Esophagus squamous epithelium (tissue), 5 donors: ENCODE data around the gene KLF16. TPM values are rescaled to one million over a fixed set of nuclear protein-coding genes. Genes with fewer than 3 reads are reported as not detected.

Source experiments
- DNase-seq: peaks from one replicate; lab custom pipeline; 2025; lab: John Stamatoyannopoulos, UW
- H3K27ac ChIP-seq, 4 donors: fragments of 200-600 bp; sonication (generic); one replicate each; pipeline ENCODE4 v1.5.1; 2016 to 2019; ENCODE audit warnings: mild to moderate bottlenecking in 1 of 4
- H3K27me3 ChIP-seq, 4 donors: fragments of 200-600 bp; sonication (generic); 1 replicate in 3 of 4; 2 replicates in 1 of 4; pipeline versions ENCODE4 v1.5.1 to v1.6.0; 2017 to 2021; ENCODE audit warnings: antibody characterized with exemption in 1 of 4
- H3K36me3 ChIP-seq, 3 donors: fragments of 200-600 bp; sonication (generic); one replicate each; pipeline ENCODE4 v1.5.1; 2016 to 2019
- H3K4me1 ChIP-seq, 3 donors: fragments of 200-600 bp; sonication (generic); one replicate each; pipeline ENCODE4 v1.5.1; 2017 to 2019
- H3K4me3 ChIP-seq, 4 donors: fragments of 200-600 bp; sonication (generic); 1 replicate in 3 of 4; 2 replicates in 1 of 4; pipeline ENCODE4 v1.5.1; 2016 to 2019; ENCODE audit warnings: mild to moderate bottlenecking in 2 of 4, moderate library complexity in 1 of 4
- H3K9me3 ChIP-seq, 3 donors: fragments of 200-600 bp; sonication (generic); one replicate each; pipeline ENCODE4 v1.5.1; 2016 to 2019
- POLR2A ChIP-seq, 4 donors: fragments of 450-650 bp; IDR thresholded peaks; one replicate each; pipeline ENCODE4 v1.6.1; 2017; ENCODE audit warnings: antibody characterized with exemption in 4 of 4, mild to moderate bottlenecking in 4 of 4, moderate library complexity in 3 of 4
- WGBS, 2 donors: methylation state at CpG; one replicate each; pipeline ENCODE4 v1.1.5; 2018; 5-methylcytosine and 5-hydroxymethylcytosine counted together
- intact Hi-C: fragments of 100-400 bp; cut with DNase I; formaldehyde crosslinking; loops from one replicate; pipeline ENCODE4 v1.15.0; 2022
- total RNA-seq, 4 donors: library from RNA; depleted of rRNA; stranded (reverse); fragments of >200 nt; gene quantifications; one replicate each; pipeline ENCODE4 v1.1.0, GENCODE V29; 2016
- TF ChIP-seq, protein P1 (sequence below), 6 experiments: fragments of 450-650 bp in 4 of 6; fragments of 200-600 bp in 2 of 6; sonication (generic) in 2 of 6; IDR thresholded peaks; one replicate each; pipeline ENCODE4 v1.5.1; 2016 to 2019; ENCODE audit warnings: antibody characterized with exemption in 6 of 6, mild to moderate bottlenecking in 4 of 6, moderate library complexity in 4 of 6
- donor health status: DM: yes; HTN: yes; CAD: no.

Gene KLF16
- total RNA-seq, 4 donors from 2014 or later, result 8.3 to 13.5 (median 9.1) TPM

DNA sequence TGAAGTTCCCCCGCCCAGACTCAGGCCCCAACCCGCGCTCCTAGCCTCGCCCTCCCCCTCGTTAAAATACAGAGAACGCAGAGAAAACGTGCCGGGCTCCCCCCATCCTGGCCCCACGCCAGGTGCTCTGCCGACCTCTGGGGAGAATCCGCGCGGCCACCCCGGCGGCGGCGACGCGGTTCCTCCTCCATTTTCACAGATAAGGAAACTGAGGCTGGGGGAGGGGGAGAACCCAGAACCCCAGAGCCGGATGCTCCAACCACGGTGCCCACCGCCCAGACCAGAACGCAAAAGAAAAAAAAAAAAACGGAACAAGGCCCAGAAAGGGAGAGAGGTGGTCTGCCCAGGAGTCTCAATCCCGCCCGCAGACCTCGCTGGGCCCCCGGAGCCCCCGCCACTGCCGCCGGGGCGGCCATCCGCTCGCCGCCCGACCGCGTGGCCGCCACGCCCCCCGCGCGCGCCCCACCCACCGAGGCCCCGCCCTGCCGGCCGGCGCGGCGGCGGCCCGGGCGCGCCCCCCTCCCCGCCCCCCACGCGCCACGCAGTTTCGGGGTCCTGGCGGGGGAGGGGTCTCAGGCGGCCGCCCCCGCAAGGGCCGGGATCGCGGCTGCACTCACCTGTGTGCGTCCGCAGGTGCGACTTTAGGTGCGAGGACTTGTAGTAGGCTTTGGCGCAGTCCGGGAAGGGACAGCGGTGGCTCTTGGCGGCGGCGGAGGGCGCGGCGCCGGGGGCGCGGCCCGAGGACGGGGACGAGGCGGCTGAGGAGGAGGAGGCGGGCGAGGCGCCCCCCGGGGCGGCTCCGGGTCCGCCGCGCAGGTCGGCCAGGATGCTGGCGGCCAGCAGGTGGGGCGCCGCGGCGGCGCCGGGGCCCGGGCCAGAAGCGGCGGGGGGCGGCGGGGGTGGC is 703 bp downstream of the KLF16 start:
- H3K9me3 ChIP-seq, result no peaks in the 10 kb centered on the region
- H3K27ac ChIP-seq, result peak overlapping the region; percentile 95 to 97 (median 96)
- peaks cover 0 to 5% (median 0%) of the 10 kb centered on the region in 3 donors for H3K36me3 ChIP-seq
- intact Hi-C loops, result no loop called here
- peaks cover 48 to 64% (median 52%) of the 10 kb centered on the region in 3 donors for H3K4me1 ChIP-seq
- H3K4me3 ChIP-seq, result peak overlapping the region; percentile 73 to 87 (median 82)
- H3K27me3 ChIP-seq, result no peaks in the 10 kb centered on the region
- TF ChIP-seq, protein P1, sequence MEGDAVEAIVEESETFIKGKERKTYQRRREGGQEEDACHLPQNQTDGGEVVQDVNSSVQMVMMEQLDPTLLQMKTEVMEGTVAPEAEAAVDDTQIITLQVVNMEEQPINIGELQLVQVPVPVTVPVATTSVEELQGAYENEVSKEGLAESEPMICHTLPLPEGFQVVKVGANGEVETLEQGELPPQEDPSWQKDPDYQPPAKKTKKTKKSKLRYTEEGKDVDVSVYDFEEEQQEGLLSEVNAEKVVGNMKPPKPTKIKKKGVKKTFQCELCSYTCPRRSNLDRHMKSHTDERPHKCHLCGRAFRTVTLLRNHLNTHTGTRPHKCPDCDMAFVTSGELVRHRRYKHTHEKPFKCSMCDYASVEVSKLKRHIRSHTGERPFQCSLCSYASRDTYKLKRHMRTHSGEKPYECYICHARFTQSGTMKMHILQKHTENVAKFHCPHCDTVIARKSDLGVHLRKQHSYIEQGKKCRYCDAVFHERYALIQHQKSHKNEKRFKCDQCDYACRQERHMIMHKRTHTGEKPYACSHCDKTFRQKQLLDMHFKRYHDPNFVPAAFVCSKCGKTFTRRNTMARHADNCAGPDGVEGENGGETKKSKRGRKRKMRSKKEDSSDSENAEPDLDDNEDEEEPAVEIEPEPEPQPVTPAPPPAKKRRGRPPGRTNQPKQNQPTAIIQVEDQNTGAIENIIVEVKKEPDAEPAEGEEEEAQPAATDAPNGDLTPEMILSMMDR (IDR thresholded peaks at IDR 0.05), result no peak
- no peak for TF ChIP-seq POLR2A (IDR thresholded peaks at IDR 0.05)
- DNase-seq, result no peak
- 0% methylated on average over 5 to 6 of the region's 109 CpGs for WGBS, 2 donors

DNA sequence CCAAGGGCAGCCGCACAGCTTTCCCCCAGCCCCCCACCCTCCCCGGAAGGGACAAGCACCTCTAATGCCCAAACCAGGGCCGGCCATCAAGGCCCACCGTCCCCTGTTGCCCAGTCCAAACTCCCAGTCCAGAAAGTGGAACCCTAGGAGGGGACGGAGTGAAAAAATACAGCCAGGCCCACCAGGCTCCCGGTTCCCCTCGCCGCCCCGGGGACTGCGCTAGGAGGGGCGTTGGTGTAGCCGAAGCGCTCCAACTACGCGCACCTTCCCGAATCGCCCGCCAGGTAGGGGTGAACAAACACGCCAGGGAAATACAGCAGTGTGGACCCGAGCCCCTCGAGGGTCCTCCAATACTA is 1.3 kb downstream of the KLF16 start:
- DNase-seq, result no peak
- peak overlapping the region; percentile 73 to 87 (median 82) for H3K4me3 ChIP-seq
- H3K4me1 ChIP-seq, result peaks cover 54 to 70% (median 55%) of the 10 kb centered on the region in 3 donors
- H3K9me3 ChIP-seq, result no peaks in the 10 kb centered on the region
- 0% methylated on average over 1 to 3 of the region's 21 CpGs for WGBS, 2 donors
- peaks cover 0 to 3% (median 0%) of the 10 kb centered on the region in 3 donors for H3K36me3 ChIP-seq
- intact Hi-C loops, result no loop called here
- peak overlapping the region; percentile 77 to 97 (median 96) for H3K27ac ChIP-seq
- TF ChIP-seq, protein P1 (IDR thresholded peaks at IDR 0.05), result peak in 2 of 6 experiments; percentile 6 to 31
- TF ChIP-seq POLR2A (IDR thresholded peaks at IDR 0.05), result no peak
- H3K27me3 ChIP-seq, result no peaks in the 10 kb centered on the region

DNA sequence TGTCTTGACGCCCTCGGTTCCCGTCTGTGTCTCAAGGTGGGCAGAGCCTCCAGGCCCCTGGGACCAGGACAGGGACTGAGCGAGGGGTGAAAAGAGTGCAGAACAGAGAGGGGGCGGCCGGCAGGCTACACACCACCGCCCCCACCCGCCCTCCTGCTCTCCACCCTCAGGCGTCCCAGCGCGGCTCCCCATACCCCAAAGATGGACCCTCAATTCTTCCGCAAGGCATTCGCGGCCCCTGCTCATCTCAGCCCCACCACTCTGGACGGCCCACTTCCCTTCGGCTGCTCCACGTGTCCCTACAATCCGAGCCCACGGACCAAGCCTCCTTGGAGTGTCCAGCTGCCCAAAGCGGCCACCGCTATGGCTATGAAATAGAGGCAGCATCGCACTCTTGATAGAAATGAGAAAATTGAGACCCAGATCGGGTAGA is 1.8 kb downstream of the KLF16 start:
- WGBS, 2 donors, result 0 to 17% methylated on average over 1 to 12 of the region's 23 CpGs
- H3K27me3 ChIP-seq, result no peaks in the 10 kb centered on the region
- TF ChIP-seq, protein P1 (IDR thresholded peaks at IDR 0.05), result no peak
- TF ChIP-seq POLR2A (IDR thresholded peaks at IDR 0.05), result no peak
- H3K36me3 ChIP-seq, result no peaks in the 10 kb centered on the region
- peak overlapping the region; percentile 77 to 97 (median 96) for H3K27ac ChIP-seq
- peak overlapping the region; percentile 73 to 87 (median 82) for H3K4me3 ChIP-seq
- H3K4me1 ChIP-seq, result peaks cover 56 to 75% (median 58%) of the 10 kb centered on the region in 3 donors
- intact Hi-C loops, result no loop called here
- no peak for DNase-seq
- no peaks in the 10 kb centered on the region for H3K9me3 ChIP-seq

DNA sequence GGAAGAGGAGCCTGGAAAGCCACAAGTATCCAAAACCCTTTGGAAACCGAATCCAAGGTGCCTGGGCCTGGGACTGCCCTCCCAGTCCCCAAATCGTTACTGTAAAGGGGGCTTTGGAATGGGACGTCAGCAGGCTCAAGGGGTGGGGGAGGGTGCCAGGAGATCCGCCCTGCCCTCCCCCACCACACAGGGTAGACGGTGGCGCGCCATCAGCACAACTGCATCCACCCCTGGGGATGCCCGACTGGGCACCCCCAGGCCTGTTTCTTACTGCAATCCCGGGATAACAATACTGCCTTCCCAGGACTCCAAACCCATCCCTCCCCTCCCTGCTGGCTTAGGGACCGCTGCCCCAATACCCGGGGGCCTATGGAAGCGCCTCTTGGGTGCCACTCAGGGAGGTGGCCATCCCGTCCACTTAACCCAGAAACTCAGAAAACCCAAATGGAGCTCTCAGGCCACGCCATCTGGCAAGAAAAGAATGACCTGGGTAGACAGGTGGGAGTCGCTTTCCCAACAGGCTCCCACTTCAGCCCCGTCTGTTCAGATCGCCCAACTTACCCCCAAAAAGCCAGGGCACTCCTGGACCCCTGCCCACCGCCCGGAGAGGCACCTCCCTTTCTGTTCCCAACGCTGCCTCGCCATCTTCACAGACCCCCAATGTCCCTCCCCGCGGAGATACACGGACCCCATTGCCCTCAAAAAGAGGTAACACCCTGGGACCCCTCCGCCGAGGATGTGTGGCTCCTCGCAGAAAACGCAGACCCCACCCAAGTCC is 2.4 kb downstream of the KLF16 start:
- peak overlapping the region in 3 of 4 donors; percentile 73 to 87 (median 77) for H3K4me3 ChIP-seq
- no peaks in the 10 kb centered on the region for H3K9me3 ChIP-seq
- intact Hi-C loops, result no loop called here
- no peaks in the 10 kb centered on the region for H3K36me3 ChIP-seq
- peaks cover 62 to 81% (median 64%) of the 10 kb centered on the region in 3 donors for H3K4me1 ChIP-seq
- DNase-seq, result no peak
- H3K27ac ChIP-seq, result peak overlapping the region; percentile 77 to 97 (median 96)
- TF ChIP-seq, protein P1 (IDR thresholded peaks at IDR 0.05), result no peak
- TF ChIP-seq POLR2A (IDR thresholded peaks at IDR 0.05), result no peak
- 10 to 51% methylated on average over 4 to 5 of the region's 28 CpGs for WGBS, 2 donors
- H3K27me3 ChIP-seq, result no peaks in the 10 kb centered on the region
